ENCODE data around the gene TMEM59.

TMEM59 gene

GRCh38 chr1:54010415-54011117 lies 42.4 kb downstream of the TMEM59 start:
- no peak overlapping the region for H3K4me3 ChIP-seq (ENCODE audit: severe bottlenecking)
- no peaks in the 10 kb centered on the region for H3K36me3 ChIP-seq (ENCODE audit: low read depth)
- no peak overlapping the region for H3K27ac ChIP-seq (ENCODE audit: poor library complexity, severe bottlenecking)
- TF ChIP-seq, protein P1, sequence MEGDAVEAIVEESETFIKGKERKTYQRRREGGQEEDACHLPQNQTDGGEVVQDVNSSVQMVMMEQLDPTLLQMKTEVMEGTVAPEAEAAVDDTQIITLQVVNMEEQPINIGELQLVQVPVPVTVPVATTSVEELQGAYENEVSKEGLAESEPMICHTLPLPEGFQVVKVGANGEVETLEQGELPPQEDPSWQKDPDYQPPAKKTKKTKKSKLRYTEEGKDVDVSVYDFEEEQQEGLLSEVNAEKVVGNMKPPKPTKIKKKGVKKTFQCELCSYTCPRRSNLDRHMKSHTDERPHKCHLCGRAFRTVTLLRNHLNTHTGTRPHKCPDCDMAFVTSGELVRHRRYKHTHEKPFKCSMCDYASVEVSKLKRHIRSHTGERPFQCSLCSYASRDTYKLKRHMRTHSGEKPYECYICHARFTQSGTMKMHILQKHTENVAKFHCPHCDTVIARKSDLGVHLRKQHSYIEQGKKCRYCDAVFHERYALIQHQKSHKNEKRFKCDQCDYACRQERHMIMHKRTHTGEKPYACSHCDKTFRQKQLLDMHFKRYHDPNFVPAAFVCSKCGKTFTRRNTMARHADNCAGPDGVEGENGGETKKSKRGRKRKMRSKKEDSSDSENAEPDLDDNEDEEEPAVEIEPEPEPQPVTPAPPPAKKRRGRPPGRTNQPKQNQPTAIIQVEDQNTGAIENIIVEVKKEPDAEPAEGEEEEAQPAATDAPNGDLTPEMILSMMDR (IDR thresholded peaks at IDR 0.05; ENCODE audit: poor library complexity, severe bottlenecking) = no peak
- DNase-seq (ENCODE audit: low spot score) (no peak), ATAC-seq (ENCODE audit: low read depth) (no peak)
- no peaks in the 10 kb centered on the region for H3K9me3 ChIP-seq (ENCODE audit: severe bottlenecking)
- no peaks in the 10 kb centered on the region for H3K4me1 ChIP-seq (ENCODE audit: insufficient read depth, poor library complexity, severe bottlenecking)
- no peaks in the 10 kb centered on the region for H3K27me3 ChIP-seq (ENCODE audit: insufficient read depth, poor library complexity, severe bottlenecking)

GRCh38 chr1:54009406-54009805 lies 43.6 kb downstream of the TMEM59 start:
- no peaks in the 10 kb centered on the region for H3K27me3 ChIP-seq (ENCODE audit: insufficient read depth, poor library complexity, severe bottlenecking)
- no peak overlapping the region for H3K27ac ChIP-seq (ENCODE audit: poor library complexity, severe bottlenecking)
- ATAC-seq (ENCODE audit: low read depth) (no peak), DNase-seq (ENCODE audit: low spot score) (no peak)
- TF ChIP-seq, protein P1 (IDR thresholded peaks at IDR 0.05; ENCODE audit: poor library complexity, severe bottlenecking) = no peak
- H3K4me3 ChIP-seq (ENCODE audit: severe bottlenecking) = no peak overlapping the region
- no peaks in the 10 kb centered on the region for H3K4me1 ChIP-seq (ENCODE audit: insufficient read depth, poor library complexity, severe bottlenecking)
- no peaks in the 10 kb centered on the region for H3K36me3 ChIP-seq (ENCODE audit: low read depth)
- no peaks in the 10 kb centered on the region for H3K9me3 ChIP-seq (ENCODE audit: severe bottlenecking)

DNA sequence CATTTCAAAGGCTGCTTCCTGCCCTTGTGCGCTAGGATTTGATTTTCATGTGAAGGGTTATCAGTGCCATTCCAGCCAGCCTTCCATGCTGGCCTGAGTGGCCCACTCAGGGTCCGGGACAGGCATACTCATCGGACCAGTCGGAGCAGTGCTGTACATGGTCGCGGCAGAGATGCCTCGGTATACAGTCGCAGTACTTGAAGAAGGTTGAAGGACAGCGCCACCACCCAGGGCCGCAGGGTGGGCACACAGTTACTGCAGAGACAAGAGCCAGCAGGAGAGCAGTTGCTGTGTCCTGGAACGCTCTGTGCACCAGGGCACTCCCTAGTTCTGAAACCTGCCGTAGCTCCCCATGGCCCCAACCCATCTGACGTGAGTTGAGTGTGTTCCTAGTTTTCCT lies 44.1 kb downstream of the TMEM59 start:
- ATAC-seq (ENCODE audit: low read depth) = no peak
- TF ChIP-seq, protein P1 (IDR thresholded peaks at IDR 0.05; ENCODE audit: poor library complexity, severe bottlenecking) = no peak
- Histone ChIP-seq H3K9me3 (ENCODE audit: severe bottlenecking) (no peaks in the 10 kb centered on the region), H3K27me3 (ENCODE audit: insufficient read depth, poor library complexity, severe bottlenecking) (no peaks in the 10 kb centered on the region), H3K36me3 (ENCODE audit: low read depth) (no peaks in the 10 kb centered on the region), H3K4me1 (ENCODE audit: insufficient read depth, poor library complexity, severe bottlenecking) (no peaks in the 10 kb centered on the region), H3K27ac (ENCODE audit: poor library complexity, severe bottlenecking) (no peak overlapping the region), H3K4me3 (ENCODE audit: severe bottlenecking) (no peak overlapping the region)
- no peak for DNase-seq (ENCODE audit: low spot score)

DNA sequence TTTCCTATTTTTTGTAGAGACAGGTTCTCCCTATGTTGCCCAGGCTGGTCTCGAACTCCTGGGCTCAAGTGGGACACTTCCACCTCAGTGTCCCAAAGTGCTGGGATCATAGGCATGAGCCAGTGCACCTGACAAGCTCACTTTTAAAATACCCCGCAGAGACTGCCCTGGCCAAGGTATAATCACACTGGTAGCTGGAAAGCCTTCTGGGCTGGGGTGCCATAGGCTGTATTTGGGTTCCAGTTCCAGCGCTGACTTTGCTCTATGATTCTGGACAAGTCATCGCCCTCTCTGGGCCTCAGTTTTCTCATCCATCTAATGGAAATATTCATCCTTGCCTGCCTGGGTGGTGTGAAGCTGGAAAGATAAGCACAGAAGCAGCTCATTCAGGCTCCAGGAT lies 45.4 kb downstream of the TMEM59 start:
- TF ChIP-seq, protein P1 (IDR thresholded peaks at IDR 0.05; ENCODE audit: poor library complexity, severe bottlenecking) = no peak
- no peak for DNase-seq (ENCODE audit: low spot score)
- no peak for ATAC-seq (ENCODE audit: low read depth)
- H3K4me3 ChIP-seq (ENCODE audit: severe bottlenecking) = no peak overlapping the region
- no peaks in the 10 kb centered on the region for H3K9me3 ChIP-seq (ENCODE audit: severe bottlenecking)
- no peaks in the 10 kb centered on the region for H3K4me1 ChIP-seq (ENCODE audit: insufficient read depth, poor library complexity, severe bottlenecking)
- no peaks in the 10 kb centered on the region for H3K36me3 ChIP-seq (ENCODE audit: low read depth)
- no peaks in the 10 kb centered on the region for H3K27me3 ChIP-seq (ENCODE audit: insufficient read depth, poor library complexity, severe bottlenecking)
- H3K27ac ChIP-seq (ENCODE audit: poor library complexity, severe bottlenecking) = no peak overlapping the region

DNA sequence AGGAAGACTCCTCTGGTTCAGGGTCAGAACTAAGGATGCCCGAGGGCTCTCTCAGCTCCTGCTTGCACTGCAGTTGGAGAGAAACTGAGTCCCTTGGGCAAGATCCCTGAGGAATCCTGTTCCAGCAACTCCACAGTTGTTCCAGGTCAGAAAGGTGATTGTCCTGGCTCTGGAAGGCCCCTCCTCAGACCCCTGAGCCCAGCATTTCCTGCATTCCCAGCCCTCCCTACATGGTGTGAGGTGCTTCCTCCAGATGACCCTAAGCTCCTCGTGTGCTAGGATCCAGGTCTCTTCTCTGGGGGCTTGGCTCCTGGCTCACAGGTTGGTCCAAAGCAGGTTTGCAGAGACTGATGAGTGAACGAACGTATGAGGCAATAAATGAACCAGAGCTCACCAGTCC lies 46.5 kb downstream of the TMEM59 start:
- H3K9me3 ChIP-seq (ENCODE audit: severe bottlenecking) = no peaks in the 10 kb centered on the region
- TF ChIP-seq, protein P1 (IDR thresholded peaks at IDR 0.05; ENCODE audit: poor library complexity, severe bottlenecking) = no peak
- no peak for ATAC-seq (ENCODE audit: low read depth)
- H3K27ac ChIP-seq (ENCODE audit: poor library complexity, severe bottlenecking) = no peak overlapping the region
- H3K27me3 ChIP-seq (ENCODE audit: insufficient read depth, poor library complexity, severe bottlenecking) = no peaks in the 10 kb centered on the region
- no peaks in the 10 kb centered on the region for H3K4me1 ChIP-seq (ENCODE audit: insufficient read depth, poor library complexity, severe bottlenecking)
- DNase-seq (ENCODE audit: low spot score) = no peak
- no peak overlapping the region for H3K4me3 ChIP-seq (ENCODE audit: severe bottlenecking)
- H3K36me3 ChIP-seq (ENCODE audit: low read depth) = no peaks in the 10 kb centered on the region
